LNCAP (cell line): ENCODE measurements around the gene CCDC183.

Experiments
- TF ChIP-seq, protein P1 (sequence below): fragments of 450-650 bp; IDR thresholded peaks from 2 replicates; pipeline ENCODE4 v1.5.1; 2017; ENCODE audit warnings: mild to moderate bottlenecking

Gene CCDC183

GRCh38 chr9:136852664-136853595 is 56.8 kb downstream of the CCDC183 start:
- TF ChIP-seq, protein P1, sequence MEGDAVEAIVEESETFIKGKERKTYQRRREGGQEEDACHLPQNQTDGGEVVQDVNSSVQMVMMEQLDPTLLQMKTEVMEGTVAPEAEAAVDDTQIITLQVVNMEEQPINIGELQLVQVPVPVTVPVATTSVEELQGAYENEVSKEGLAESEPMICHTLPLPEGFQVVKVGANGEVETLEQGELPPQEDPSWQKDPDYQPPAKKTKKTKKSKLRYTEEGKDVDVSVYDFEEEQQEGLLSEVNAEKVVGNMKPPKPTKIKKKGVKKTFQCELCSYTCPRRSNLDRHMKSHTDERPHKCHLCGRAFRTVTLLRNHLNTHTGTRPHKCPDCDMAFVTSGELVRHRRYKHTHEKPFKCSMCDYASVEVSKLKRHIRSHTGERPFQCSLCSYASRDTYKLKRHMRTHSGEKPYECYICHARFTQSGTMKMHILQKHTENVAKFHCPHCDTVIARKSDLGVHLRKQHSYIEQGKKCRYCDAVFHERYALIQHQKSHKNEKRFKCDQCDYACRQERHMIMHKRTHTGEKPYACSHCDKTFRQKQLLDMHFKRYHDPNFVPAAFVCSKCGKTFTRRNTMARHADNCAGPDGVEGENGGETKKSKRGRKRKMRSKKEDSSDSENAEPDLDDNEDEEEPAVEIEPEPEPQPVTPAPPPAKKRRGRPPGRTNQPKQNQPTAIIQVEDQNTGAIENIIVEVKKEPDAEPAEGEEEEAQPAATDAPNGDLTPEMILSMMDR = no peak

DNA sequence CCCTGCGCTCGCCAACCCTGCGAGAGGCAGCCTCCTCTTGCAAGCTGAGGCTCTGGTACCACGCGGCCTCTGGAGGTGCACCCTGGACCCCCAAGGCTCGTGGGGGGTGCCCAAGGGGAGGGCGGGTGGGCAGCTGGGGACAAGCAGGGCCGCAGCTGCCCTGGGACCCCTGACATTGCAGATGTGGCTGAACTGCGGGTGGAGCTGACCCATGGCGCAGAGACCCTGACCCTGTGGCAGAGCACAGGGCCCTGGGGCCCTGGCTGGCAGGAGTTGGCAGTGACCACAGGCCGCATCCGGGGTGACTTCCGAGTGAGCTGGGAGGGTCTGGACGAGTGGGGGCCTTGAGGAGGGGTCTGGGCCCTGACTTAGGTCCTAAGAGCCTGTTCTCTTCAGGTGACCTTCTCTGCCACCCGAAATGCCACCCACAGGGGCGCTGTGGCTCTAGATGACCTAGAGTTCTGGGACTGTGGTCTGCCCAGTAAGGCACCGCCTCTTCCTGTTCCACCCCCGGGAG is 57.5 kb downstream of the CCDC183 start:
- TF ChIP-seq, protein P1 = no peak

GRCh38 chr9:136854113-136854841 is 58.1 kb downstream of the CCDC183 start:
- TF ChIP-seq, protein P1 = no peak

GRCh38 chr9:136854842-136855460 is 58.8 kb downstream of the CCDC183 start:
- TF ChIP-seq, protein P1 = no peak

DNA sequence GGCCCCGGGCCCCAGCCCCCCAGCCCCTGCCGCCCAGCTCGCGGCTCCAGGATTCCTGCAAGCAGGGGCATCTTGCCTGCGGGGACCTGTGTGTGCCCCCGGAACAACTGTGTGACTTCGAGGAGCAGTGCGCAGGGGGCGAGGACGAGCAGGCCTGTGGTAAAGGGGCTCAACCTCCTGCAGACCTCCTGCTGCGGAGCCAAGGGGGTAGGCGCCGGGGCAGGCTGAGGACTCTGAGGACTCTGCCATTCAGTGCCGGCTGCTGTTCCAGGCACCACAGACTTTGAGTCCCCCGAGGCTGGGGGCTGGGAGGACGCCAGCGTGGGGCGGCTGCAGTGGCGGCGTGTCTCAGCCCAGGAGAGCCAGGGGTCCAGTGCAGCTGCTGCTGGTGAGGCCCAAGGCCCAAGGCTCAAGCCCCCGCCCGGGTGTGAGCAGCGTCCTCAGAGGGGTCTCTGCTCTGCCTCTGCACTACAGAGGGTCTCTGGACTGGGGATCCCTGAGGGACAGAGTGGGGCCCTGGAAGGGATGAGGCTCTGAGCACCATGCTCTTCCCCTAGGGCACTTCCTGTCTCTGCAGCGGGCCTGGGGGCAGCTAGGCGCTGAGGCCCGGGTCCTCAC is 59.4 kb downstream of the CCDC183 start:
- TF ChIP-seq, protein P1 = no peak

GRCh38 chr9:136856079-136856476 is 59.9 kb downstream of the CCDC183 start:
- TF ChIP-seq, protein P1 = no peak
